Adrenal gland (tissue), 5 donors: ENCODE data around the gene FAM89B.

Source experiments
- CTCF ChIP-seq, 6 experiments: fragments of 450-650 bp in 4 of 6; fragments of 200-600 bp in 2 of 6; sonication (generic) in 1 of 6; IDR thresholded peaks; 1 replicate in 5 of 6; 2 replicates in 1 of 6; pipeline versions ENCODE4 v1.5.1 to v1.8.0; 2016 to 2021; ENCODE audit warnings: antibody characterized with exemption in 6 of 6, mild to moderate bottlenecking in 2 of 6, moderate library complexity in 1 of 6
- POLR2A ChIP-seq, 2 donors: fragments of 450-650 bp; IDR thresholded peaks; one replicate each; pipeline ENCODE4 v1.6.1; 2017; ENCODE audit warnings: antibody characterized with exemption in 2 of 2, mild to moderate bottlenecking in 2 of 2, moderate library complexity in 1 of 2
- donor health status: DM: no; HTN: no; CAD: no.

- TF ChIP-seq CTCF (IDR thresholded peaks at IDR 0.05) (no peak), POLR2A (IDR thresholded peaks at IDR 0.05) (no peak)
Measured at GRCh38 chr11:65586676-65587075, 14.3 kb downstream of the FAM89B start.
